ENCODE results near the gene SIRPD. TPM values are rescaled to one million over a fixed set of nuclear protein-coding genes. Genes with fewer than 3 reads are reported as not detected.

The SIRPD gene
- total and polyA plus RNA-seq, 2 of the 8 experiments (the other 6 are each of a cell fraction or from before 2014, with no cell fraction given): not detected

DNA sequence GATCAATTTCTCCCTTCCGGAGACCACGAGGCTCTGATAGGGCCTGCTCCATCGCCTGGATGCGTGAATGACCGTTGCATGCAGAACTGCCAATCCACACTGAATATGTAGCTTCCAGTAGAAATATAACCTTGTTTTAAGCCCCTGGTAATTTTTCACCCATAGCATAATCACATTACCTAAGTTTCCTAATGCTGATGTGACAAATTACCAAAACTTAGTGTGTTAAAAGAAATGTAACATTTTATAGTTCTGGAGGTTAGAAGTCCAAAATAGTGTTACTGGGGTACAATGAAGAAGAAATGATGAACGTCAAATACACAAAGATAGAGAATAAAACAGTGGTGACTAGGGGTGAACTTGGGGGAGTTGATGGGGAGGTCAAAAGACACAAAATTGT lies 22.0 kb upstream of the SIRPD start:
- Histone ChIP-seq H3K4me2 (ENCODE audit: insufficient read depth in 1 of 2, low read depth in 2 of 2, low read length in 2 of 2) (no peak overlapping the region), H3K18ac (ENCODE audit: extremely low read depth, low read length) (no peak overlapping the region), H4K20me1 (replicated peaks in 1 of 2; ENCODE audit: control insufficient read depth in 1 of 2, insufficient read depth in 2 of 2, low read length in 2 of 2) (no peaks in the 10 kb centered on the region), H4K91ac (replicated peaks; ENCODE audit: insufficient read length, low read length) (no peak overlapping the region), H3K4me3 (ENCODE audit: extremely low read depth in 1 of 4, insufficient read depth in 2 of 4, low read depth in 3 of 4, low read length in 4 of 4) (no peak overlapping the region), H3K23ac (ENCODE audit: insufficient read length) (no peak overlapping the region), H3K14ac (ENCODE audit: insufficient read length) (no peak overlapping the region), H2AK5ac (ENCODE audit: low read depth, low read length) (no peak overlapping the region), H3K4me1 (replicated peaks in 1 of 4; ENCODE audit: control insufficient read depth in 3 of 4, insufficient read depth in 4 of 4, low read length in 3 of 4) (no peaks in the 10 kb centered on the region), H4K8ac (ENCODE audit: extremely low read depth, insufficient read depth, low read length) (no peak overlapping the region), H4K5ac (ENCODE audit: insufficient read length, low read depth, low read length) (no peak overlapping the region), H2BK15ac (ENCODE audit: low read length) (no peak overlapping the region), H3K4ac (replicated peaks; ENCODE audit: insufficient read length, low read depth, low read length) (no peak overlapping the region), H3K36me3 (ENCODE audit: control insufficient read depth in 2 of 4, insufficient read depth in 4 of 4, low read length in 3 of 4) (no peaks in the 10 kb centered on the region), H3K79me2 (ENCODE audit: control insufficient read depth in 1 of 2, insufficient read depth in 2 of 2, low read length in 2 of 2) (no peaks in the 10 kb centered on the region), H3K23me2 (ENCODE audit: low read depth, low read length) (no peaks in the 10 kb centered on the region), H2BK120ac (replicated peaks; ENCODE audit: low read depth, low read length) (no peak overlapping the region), H3K27me3 (replicated peaks in 1 of 4; ENCODE audit: control insufficient read depth in 3 of 4, extremely low read depth in 1 of 4, insufficient read depth in 3 of 4, low read length in 3 of 4) (no peaks in the 10 kb centered on the region), H3K27ac (ENCODE audit: low read depth, low read length) (no peak overlapping the region), H3K79me1 (ENCODE audit: low read depth, low read length) (no peaks in the 10 kb centered on the region), H3K9me3 (ENCODE audit: insufficient read depth in 2 of 2, low read depth in 1 of 2, low read length in 1 of 2) (no peaks in the 10 kb centered on the region), H2BK20ac (ENCODE audit: low read length) (no peak overlapping the region), H2AFZ (ENCODE audit: low read length) (no peak overlapping the region), H2BK12ac (ENCODE audit: low read depth, low read length) (no peak overlapping the region), H3K9ac (replicated peaks in 1 of 4; ENCODE audit: extremely low read depth in 1 of 4, low read depth in 3 of 4, low read length in 3 of 4) (no peak overlapping the region), H3K56ac (replicated peaks; ENCODE audit: insufficient read length, low read depth, low read length) (no peak overlapping the region), H2BK5ac (ENCODE audit: low read depth, low read length) (no peak overlapping the region)
- CTCF ChIA-PET (ENCODE audit: partially characterized antibody): no interaction called here
- 94% methylated on average over 6 of the region's 6 CpGs; no CpG with 5 or more reads in 1 of the 2 experiments for WGBS, 2 experiments (ENCODE audit: extremely low coverage in 1 of 2, insufficient coverage in 1 of 2, insufficient read length in 1 of 2, insufficient replicate concordance in 2 of 2, low coverage in 1 of 2, low lambda C conversion rate in 2 of 2, missing lambda C conversion rate in 1 of 2)
- POLR2A ChIA-PET (ENCODE audit: partially characterized antibody): no interaction called here
- no peak for FAIRE-seq
- DNase-seq (ENCODE audit: low read depth in 1 of 2, low spot score in 2 of 2): no peak
- TF ChIP-seq SRF (IDR thresholded peaks at IDR 0.05; ENCODE audit: low read depth, low read length): no peak

Measured in H1 (cell line).